NCI-H2227 (cell line): ENCODE data around the gene TMEM92.
A peak's percentile ranks its signal among the peaks of the same experiment; 100 is the strongest.

Source experiments
- DNase-seq: peaks from one replicate; lab custom pipeline; 2025; ENCODE audit not compliant: unreplicated experiment; lab: John Stamatoyannopoulos, UW

TMEM92 gene

GRCh38 chr17:50274142-50274896, at the start of gene TMEM92:
TMEM92 (plus strand) TSS chr17:50274466; CDS start chr17:50274502, 36 bp downstream.
- no peak for DNase-seq

- no peak for DNase-seq
These were observed 48.5 kb upstream of the TMEM92 start for GRCh38 chr17:50225701-50226240.

GRCh38 chr17:50234581-50234980, 39.7 kb upstream of the TMEM92 start:
- no peak for DNase-seq

GRCh38 chr17:50237901-50238300, 36.4 kb upstream of the TMEM92 start:
- no peak for DNase-seq

- DNase-seq = no peak
These were observed 35.5 kb upstream of the TMEM92 start for GRCh38 chr17:50238601-50239280.

- DNase-seq = peak; percentile 38
These were observed 34.3 kb upstream of the TMEM92 start for GRCh38 chr17:50239937-50240336.

- no peak for DNase-seq
These were observed 33.4 kb upstream of the TMEM92 start for GRCh38 chr17:50240851-50241250.

GRCh38 chr17:50241431-50241830, 32.8 kb upstream of the TMEM92 start:
- no peak for DNase-seq

- DNase-seq = no peak
These were observed 29.5 kb upstream of the TMEM92 start for GRCh38 chr17:50244771-50245170.

- no peak for DNase-seq
These were observed 26.0 kb upstream of the TMEM92 start for GRCh38 chr17:50248255-50248654.

- DNase-seq = no peak
These were observed 21.5 kb upstream of the TMEM92 start for GRCh38 chr17:50252781-50253180.

GRCh38 chr17:50255766-50256635, 18.3 kb upstream of the TMEM92 start:
- no peak for DNase-seq

GRCh38 chr17:50256826-50257618, 17.2 kb upstream of the TMEM92 start:
- DNase-seq = no peak

- no peak for DNase-seq
These were observed 16.5 kb upstream of the TMEM92 start for GRCh38 chr17:50257676-50258224.

GRCh38 chr17:50258647-50259476, 15.4 kb upstream of the TMEM92 start:
- no peak for DNase-seq

- DNase-seq = no peak
These were observed 14.6 kb upstream of the TMEM92 start for GRCh38 chr17:50259477-50260324.

GRCh38 chr17:50260501-50260911, 13.8 kb upstream of the TMEM92 start:
- no peak for DNase-seq
